NB4 (cell line): ENCODE data around the gene CHTF18.

Source experiments
- CTCF ChIP-seq: IDR thresholded peaks from one replicate; pipeline ENCODE4 v1.5.1; 2012; ENCODE audit warnings: low read depth, low read length
- POLR2A ChIP-seq: IDR thresholded peaks from 2 replicates; pipeline ENCODE4 v1.6.1; 2011; ENCODE audit warnings: mild to moderate bottlenecking; ENCODE audit not compliant: insufficient read length; ENCODE audit errors: extremely low read depth

DNA sequence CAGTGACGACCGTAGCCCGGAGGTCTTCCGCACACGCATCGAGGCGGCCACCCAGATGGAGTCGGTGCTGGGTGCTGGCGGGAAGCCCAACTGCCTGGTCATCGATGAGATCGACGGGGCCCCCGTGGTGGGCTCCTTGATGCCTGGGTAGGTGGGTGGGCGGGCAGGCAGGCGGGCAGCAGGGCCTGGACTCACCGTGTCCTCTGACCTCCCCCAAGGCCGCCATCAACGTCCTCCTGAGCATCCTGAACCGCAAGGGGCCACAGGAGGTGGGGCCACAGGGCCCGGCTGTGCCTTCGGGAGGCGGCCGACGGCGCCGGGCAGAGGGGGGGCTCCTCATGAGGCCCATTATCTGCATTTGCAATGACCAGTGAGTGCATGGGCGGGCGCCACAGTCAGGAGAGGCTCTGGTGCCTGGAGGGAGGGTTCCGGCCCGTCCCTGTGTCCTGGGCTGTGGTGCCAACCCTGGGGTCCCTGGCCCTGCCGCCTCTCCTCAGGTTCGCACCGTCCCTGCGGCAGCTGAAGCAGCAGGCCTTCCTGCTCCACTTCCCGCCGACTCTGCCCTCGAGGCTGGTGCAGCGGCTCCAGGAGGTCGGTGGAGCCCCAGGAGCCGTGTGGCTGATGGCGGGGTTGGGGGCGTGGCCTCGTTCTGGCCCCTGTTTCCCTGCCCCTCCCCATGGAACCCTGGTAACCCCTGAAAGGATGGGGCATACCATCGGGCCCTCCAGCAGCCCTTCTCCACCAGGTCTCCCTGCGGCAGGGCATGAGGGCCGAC, 4.0 kb downstream of the CHTF18 start:
- TF ChIP-seq POLR2A (no peak), CTCF (no peak)
